IMR-90 (cell line): ENCODE results near the gene STX11. TPM values are rescaled to one million over a fixed set of nuclear protein-coding genes. Genes with fewer than 3 reads are reported as not detected.

ENCODE experiments used
- ATAC-seq: fragments of 200-7000 bp; cut with Tn5 transposase; 2 replicates; pipeline ENCODE4 v1.9.1; 2020; ENCODE audit warnings: low read depth, mild to moderate bottlenecking, moderate library complexity
- BruUV-seq: library from RNA; stranded (reverse); fragments of 400-500 nt; replicated peaks from 2 replicates; lab custom pipeline; 2021; lab: Mats Ljungman, UMichigan
- CTCF ChIA-PET: fragments of 300-600 bp; formaldehyde crosslinking; extraction: SDS; loops from one replicate; lab custom pipeline; 2021; ENCODE audit warnings: antibody characterized with exemption; lab: Yijun Ruan, JAX
- POLR2A ChIA-PET: fragments of 300-600 bp; sonication (Branson Sonifier 250); formaldehyde crosslinking; loops from one replicate; lab custom pipeline; 2022; ENCODE audit warnings: antibody characterized with exemption; ENCODE audit not compliant: unreplicated experiment; lab: Charles Lee
- DNase-seq: peaks from one replicate; pipeline ENCODE4 v3.0.0; 2013
- H2AFZ ChIP-seq: replicated peaks from 2 replicates; pipeline ENCODE3; 2013; ENCODE audit warnings: low read length, mild to moderate bottlenecking; ENCODE audit not compliant: poor library complexity
- H2AK5ac ChIP-seq: 2 replicates; pipeline ENCODE4 v1.6.1; 2013; ENCODE audit warnings: low read depth, low read length, inconsistent platforms
- H2AK9ac ChIP-seq: replicated peaks from 2 replicates; pipeline ENCODE3; 2013; ENCODE audit warnings: mild to moderate bottlenecking, low read depth, low read length, moderate library complexity; ENCODE audit not compliant: poor library complexity
- H2BK120ac ChIP-seq: 2 replicates; pipeline ENCODE4 v1.6.1; 2013; ENCODE audit warnings: low read depth, low read length, inconsistent platforms
- H2BK15ac ChIP-seq: 3 replicates; pipeline ENCODE4 v1.6.1; 2013; ENCODE audit warnings: low read depth, low read length, inconsistent platforms
- H2BK20ac ChIP-seq: 2 replicates; pipeline ENCODE4 v1.6.1; 2013; ENCODE audit warnings: low read depth, mild to moderate bottlenecking, inconsistent platforms, low read length, moderate library complexity
- H2BK5ac ChIP-seq: 2 replicates; pipeline ENCODE4 v1.6.1; 2013; ENCODE audit warnings: mild to moderate bottlenecking, low read depth, low read length, inconsistent platforms; ENCODE audit not compliant: poor library complexity, severe bottlenecking
- H3K14ac ChIP-seq: replicated peaks from 2 replicates; pipeline ENCODE4 v1.6.1; 2013; ENCODE audit warnings: low read depth, low read length, inconsistent platforms
- H3K18ac ChIP-seq: 2 replicates; pipeline ENCODE4 v1.6.1; 2013; ENCODE audit warnings: low read depth, low read length, control low read depth
- H3K23ac ChIP-seq: 2 replicates; pipeline ENCODE4 v1.6.1; 2013; ENCODE audit warnings: low read depth, low read length, inconsistent platforms
- H3K27ac ChIP-seq: 2 replicates; pipeline ENCODE4 v1.5.1; 2013; ENCODE audit warnings: mild to moderate bottlenecking, control low read depth, low read length; ENCODE audit not compliant: insufficient read depth
- H3K27me3 ChIP-seq: 2 replicates; pipeline ENCODE4 v1.6.1; 2013; ENCODE audit warnings: low read length; ENCODE audit not compliant: control insufficient read depth, insufficient read depth
- H3K36me3 ChIP-seq: 2 replicates; pipeline ENCODE4 v1.6.1; 2013; ENCODE audit warnings: low read length, mixed read lengths; ENCODE audit not compliant: control insufficient read depth, insufficient read depth
- H3K4ac ChIP-seq: 2 replicates; pipeline ENCODE4 v1.6.1; 2013; ENCODE audit warnings: low read depth, low read length, inconsistent platforms
- H3K4me1 ChIP-seq: 2 replicates; pipeline ENCODE4 v1.6.1; 2013; ENCODE audit warnings: low read length, mixed read lengths; ENCODE audit not compliant: control insufficient read depth, insufficient read depth
- H3K4me2 ChIP-seq: 2 replicates; pipeline ENCODE4 v1.6.1; 2013; ENCODE audit warnings: low read depth, mild to moderate bottlenecking, control low read depth, low read length, moderate library complexity
- H3K4me3 ChIP-seq: 2 replicates; pipeline ENCODE4 v1.5.1; 2013; ENCODE audit warnings: low read depth, mild to moderate bottlenecking, control low read depth, low read length, moderate library complexity; ENCODE audit not compliant: insufficient read depth
- H3K56ac ChIP-seq: 2 replicates; pipeline ENCODE4 v1.6.1; 2013; ENCODE audit warnings: low read length, inconsistent platforms; ENCODE audit not compliant: insufficient read depth; ENCODE audit errors: extremely low read depth
- H3K79me1 ChIP-seq, 2 experiments: 2 replicates each; pipeline ENCODE4 v1.6.1; 2013; ENCODE audit warnings: low read length in 2 of 2, inconsistent platforms in 1 of 2, low read depth in 1 of 2
- H3K9ac ChIP-seq: 2 replicates; pipeline ENCODE4 v1.6.1; 2013; ENCODE audit warnings: low read depth, low read length, control low read depth
- H3K9me1 ChIP-seq: 2 replicates; pipeline ENCODE4 v1.6.1; 2013; ENCODE audit warnings: low read length, inconsistent platforms; ENCODE audit not compliant: insufficient read depth
- H3K9me3 ChIP-seq: 2 replicates; pipeline ENCODE4 v1.6.1; 2013; ENCODE audit warnings: low read length; ENCODE audit not compliant: control insufficient read depth, insufficient read depth
- H4K20me1 ChIP-seq: 2 replicates; pipeline ENCODE4 v1.6.1; 2013; ENCODE audit warnings: low read length, inconsistent platforms; ENCODE audit not compliant: insufficient read depth
- H4K5ac ChIP-seq: 2 replicates; pipeline ENCODE4 v1.6.1; 2013; ENCODE audit warnings: mild to moderate bottlenecking, low read depth, low read length, control low read depth
- H4K8ac ChIP-seq, 2 experiments: 2 replicates each; pipeline ENCODE4 v1.6.1; 2013; ENCODE audit warnings: low read depth in 2 of 2, low read length in 2 of 2, control low read depth in 1 of 2, inconsistent platforms in 1 of 2
- H4K91ac ChIP-seq: 2 replicates; pipeline ENCODE4 v1.6.1; 2013; ENCODE audit warnings: low read depth, low read length, inconsistent platforms; ENCODE audit not compliant: insufficient read depth
- BHLHE40 ChIP-seq: fragments of 150-350 bp; IDR thresholded peaks from 2 replicates; pipeline ENCODE4 v1.6.1; 2016; ENCODE audit warnings: mild to moderate bottlenecking, low read depth, low read length
- CEBPB ChIP-seq: IDR thresholded peaks from 2 replicates; pipeline ENCODE4 v1.6.1; 2012; ENCODE audit warnings: low read depth, low read length, improper control_type of control experiment
- ELK1 ChIP-seq: fragments of 150-350 bp; IDR thresholded peaks from 2 replicates; pipeline ENCODE4 v1.6.1; 2016; ENCODE audit warnings: low read depth, mild to moderate bottlenecking, low read length, moderate library complexity, borderline replicate concordance
- FOS ChIP-seq: fragments of 150-350 bp; IDR thresholded peaks from 2 replicates; pipeline ENCODE4 v1.6.1; 2016; ENCODE audit warnings: low read depth, low read length
- MAFK ChIP-seq: IDR thresholded peaks from 2 replicates; pipeline ENCODE4 v1.6.1; 2012; ENCODE audit warnings: low read depth, low read length, improper control_type of control experiment
- MAZ ChIP-seq: IDR thresholded peaks from 2 replicates; pipeline ENCODE4 v1.6.1; 2012; ENCODE audit warnings: low read depth, mild to moderate bottlenecking, low read length, improper control_type of control experiment, moderate library complexity, borderline replicate concordance
- MXI1 ChIP-seq: IDR thresholded peaks from 2 replicates; pipeline ENCODE4 v1.6.1; 2012; ENCODE audit warnings: low read depth, mild to moderate bottlenecking, low read length, moderate library complexity, borderline replicate concordance
- NFE2L2 ChIP-seq: fragments of 150-350 bp; IDR thresholded peaks from 2 replicates; pipeline ENCODE4 v1.6.1; 2016; ENCODE audit warnings: low read depth, mild to moderate bottlenecking, low read length
- POLR2A ChIP-seq: IDR thresholded peaks from 2 replicates; pipeline ENCODE4 v1.6.1; 2012; ENCODE audit warnings: mild to moderate bottlenecking, low read depth, low read length
- RAD21 ChIP-seq: IDR thresholded peaks from 2 replicates; pipeline ENCODE4 v1.6.1; 2012; ENCODE audit warnings: low read length, improper control_type of control experiment
- RCOR1 ChIP-seq: IDR thresholded peaks from 2 replicates; pipeline ENCODE4 v1.6.1; 2012; ENCODE audit warnings: mild to moderate bottlenecking, low read length, improper control_type of control experiment; ENCODE audit not compliant: insufficient replicate concordance
- SMC3 ChIP-seq: fragments of 150-350 bp; IDR thresholded peaks from 2 replicates; pipeline ENCODE4 v1.6.1; 2016; ENCODE audit warnings: low read depth, mild to moderate bottlenecking, antibody characterized with exemption, low read length, moderate library complexity
- WGBS, 2 experiments: methylation state at CpG; one replicate each; pipeline versions ENCODE4 v1.1.5 to v1.1.7; 2013; ENCODE audit warnings: missing lambda C conversion rate in 2 of 2; ENCODE audit not compliant: insufficient read length in 1 of 2; ENCODE audit errors: extremely low coverage in 2 of 2; 5-methylcytosine and 5-hydroxymethylcytosine counted together
- dilution Hi-C: fragments of 300-500 bp; cut with HindIII; formaldehyde crosslinking; loops from one replicate; pipeline ENCODE4 v1.14.3; 2018; ENCODE audit warnings: low sequenced_read_pairs; ENCODE audit not compliant: unreplicated experiment
- in situ Hi-C: fragments of 300-500 bp; cut with MboI; formaldehyde crosslinking; loops from 3 replicates; pipeline ENCODE4 v1.14.3; 2019; ENCODE audit warnings: low sequenced_read_pairs, inconsistent platforms, mixed read lengths
- intact Hi-C: fragments of 100-400 bp; cut with micrococcal nuclease; formaldehyde crosslinking; loops from 2 replicates; pipeline ENCODE4 v1.10.0; 2022
- polyA plus RNA-seq, 3 experiments: library from polyadenylated mRNA; depleted of rRNA; stranded (reverse); fragments of >200 nt; gene quantifications; 2 replicates each; pipeline ENCODE4 v1.2.3, GENCODE V29; 2012; ENCODE audit warnings: low replicate concordance in 1 of 3
- total RNA-seq: library from RNA; depleted of rRNA; stranded (reverse); fragments of >200 nt; gene quantifications from 2 replicates; pipeline ENCODE4 v1.2.3, GENCODE V29; 2012
- TF ChIP-seq, protein P1 (sequence below): conservative IDR thresholded peaks from 2 replicates; pipeline ENCODE4 v1.5.1; 2012; ENCODE audit warnings: mild to moderate bottlenecking, low read depth, low read length, improper control_type of control experiment
- TF ChIP-seq, protein P2 (sequence below): fragments of 150-350 bp; IDR thresholded peaks from 2 replicates; pipeline ENCODE4 v1.6.1; 2017; ENCODE audit warnings: mild to moderate bottlenecking, antibody characterized with exemption, low read length, low read depth

STX11 gene
- total and polyA plus RNA-seq, 2 of the 4 experiments (the other 2 are of a cell fraction), result 0.54 to 0.68 TPM

DNA sequence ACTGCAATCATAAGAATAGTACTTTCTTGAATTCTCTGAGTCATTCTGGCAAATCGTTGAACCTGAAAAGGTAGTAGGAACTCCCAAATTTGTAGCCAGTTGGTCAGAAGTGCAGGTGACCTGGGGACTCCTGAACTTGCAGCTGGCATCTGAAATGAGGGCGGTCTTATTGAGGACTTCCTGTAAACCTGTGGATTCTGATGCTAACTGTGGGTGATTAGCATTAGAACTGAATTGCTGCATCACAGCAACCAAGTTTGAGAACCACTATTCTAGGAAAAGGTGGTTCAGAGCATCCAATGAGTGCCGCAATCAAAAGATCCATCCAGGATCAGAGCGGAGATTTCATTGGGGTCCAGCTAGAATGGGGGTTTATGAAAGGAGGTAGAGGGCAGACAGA lies 84.6 kb downstream of the STX11 start:
- no peak overlapping the region for H4K91ac ChIP-seq
- H3K9me3 ChIP-seq, result no peaks in the 10 kb centered on the region
- TF ChIP-seq FOS, result no peak
- no peak for TF ChIP-seq SMC3
- no peak for TF ChIP-seq MAFK
- TF ChIP-seq POLR2A, result no peak
- TF ChIP-seq, protein P1, sequence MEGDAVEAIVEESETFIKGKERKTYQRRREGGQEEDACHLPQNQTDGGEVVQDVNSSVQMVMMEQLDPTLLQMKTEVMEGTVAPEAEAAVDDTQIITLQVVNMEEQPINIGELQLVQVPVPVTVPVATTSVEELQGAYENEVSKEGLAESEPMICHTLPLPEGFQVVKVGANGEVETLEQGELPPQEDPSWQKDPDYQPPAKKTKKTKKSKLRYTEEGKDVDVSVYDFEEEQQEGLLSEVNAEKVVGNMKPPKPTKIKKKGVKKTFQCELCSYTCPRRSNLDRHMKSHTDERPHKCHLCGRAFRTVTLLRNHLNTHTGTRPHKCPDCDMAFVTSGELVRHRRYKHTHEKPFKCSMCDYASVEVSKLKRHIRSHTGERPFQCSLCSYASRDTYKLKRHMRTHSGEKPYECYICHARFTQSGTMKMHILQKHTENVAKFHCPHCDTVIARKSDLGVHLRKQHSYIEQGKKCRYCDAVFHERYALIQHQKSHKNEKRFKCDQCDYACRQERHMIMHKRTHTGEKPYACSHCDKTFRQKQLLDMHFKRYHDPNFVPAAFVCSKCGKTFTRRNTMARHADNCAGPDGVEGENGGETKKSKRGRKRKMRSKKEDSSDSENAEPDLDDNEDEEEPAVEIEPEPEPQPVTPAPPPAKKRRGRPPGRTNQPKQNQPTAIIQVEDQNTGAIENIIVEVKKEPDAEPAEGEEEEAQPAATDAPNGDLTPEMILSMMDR, result no peak
- TF ChIP-seq MXI1, result no peak
- TF ChIP-seq NFE2L2, result no peak
- TF ChIP-seq, protein P2, sequence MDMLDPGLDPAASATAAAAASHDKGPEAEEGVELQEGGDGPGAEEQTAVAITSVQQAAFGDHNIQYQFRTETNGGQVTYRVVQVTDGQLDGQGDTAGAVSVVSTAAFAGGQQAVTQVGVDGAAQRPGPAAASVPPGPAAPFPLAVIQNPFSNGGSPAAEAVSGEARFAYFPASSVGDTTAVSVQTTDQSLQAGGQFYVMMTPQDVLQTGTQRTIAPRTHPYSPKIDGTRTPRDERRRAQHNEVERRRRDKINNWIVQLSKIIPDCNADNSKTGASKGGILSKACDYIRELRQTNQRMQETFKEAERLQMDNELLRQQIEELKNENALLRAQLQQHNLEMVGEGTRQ, result no peak
- no peak for TF ChIP-seq RCOR1
- no peak for TF ChIP-seq RAD21
- no peak for TF ChIP-seq MAZ
- TF ChIP-seq ELK1, result no peak
- TF ChIP-seq BHLHE40, result no peak
- no peak for TF ChIP-seq CEBPB
- BruUV-seq, result no TSS peak
- DNase-seq (no peak), ATAC-seq (no peak)
- H3K27me3 ChIP-seq, result 0 out of 2 replicates have a peak, but pooled peaks cover 3% of the 10 kb centered on the region
- no peak overlapping the region for H3K4me2 ChIP-seq
- H3K4ac ChIP-seq, result no peak overlapping the region
- no peak overlapping the region for H3K4me3 ChIP-seq
- H3K56ac ChIP-seq, result no peak overlapping the region
- H3K9ac ChIP-seq, result no peak overlapping the region
- H2AK5ac ChIP-seq, result no peak overlapping the region
- H3K4me1 ChIP-seq, result no peaks in the 10 kb centered on the region
- H3K14ac ChIP-seq, result no peak overlapping the region
- no peak overlapping the region for H4K5ac ChIP-seq
- WGBS, 2 experiments, result 40% methylated on average over 1 of the region's 4 CpGs; no CpG with 5 or more reads in 1 of the 2 experiments
- no peak overlapping the region for H2BK20ac ChIP-seq
- no peak overlapping the region for H4K8ac ChIP-seq
- no peak overlapping the region for H3K23ac ChIP-seq
- H2AK9ac ChIP-seq, result no peak overlapping the region
- no peak overlapping the region for H3K18ac ChIP-seq
- dilution Hi-C loops (no loop called here), intact Hi-C loops (no loop called here), in situ Hi-C loops (no loop called here)
- H3K27ac ChIP-seq, result no peak overlapping the region
- H2BK120ac ChIP-seq, result no peak overlapping the region
- H3K36me3 ChIP-seq, result no peaks in the 10 kb centered on the region
- no peaks in the 10 kb centered on the region for H4K20me1 ChIP-seq
- ChIA-PET POLR2A (no interaction called here), CTCF (no interaction called here)
- no peaks in the 10 kb centered on the region for H3K79me1 ChIP-seq
- H2BK5ac ChIP-seq, result no peak overlapping the region
- H2AFZ ChIP-seq, result no peak overlapping the region
- no peaks in the 10 kb centered on the region for H3K9me1 ChIP-seq
- H2BK15ac ChIP-seq, result no peak overlapping the region
